ENCODE results near the gene TMED1.

DNA sequence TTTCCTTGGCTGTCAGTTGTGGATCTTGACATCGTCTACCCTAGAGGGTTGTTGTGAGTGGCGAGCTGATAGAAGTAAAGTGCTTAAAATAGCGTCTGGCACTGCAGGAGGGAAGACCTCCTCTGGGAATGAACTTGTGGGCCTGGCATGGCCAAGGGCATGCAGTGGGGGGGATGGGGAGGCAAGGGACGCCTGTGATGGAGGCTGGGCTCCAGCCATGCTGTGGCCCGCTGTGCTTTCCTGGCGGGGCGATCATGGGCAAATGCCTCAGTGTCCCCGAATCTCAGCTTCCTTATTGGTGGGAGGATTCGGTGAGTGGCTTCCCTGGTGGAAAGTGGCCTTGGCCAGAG is 46.1 kb upstream of the TMED1 start:
- TF ChIP-seq TAF1 (IDR thresholded peaks at IDR 0.05; ENCODE audit: borderline replicate concordance, low read depth, low read length), result no peak
- TF ChIP-seq POLR2AphosphoS5 (IDR thresholded peaks at IDR 0.05; ENCODE audit: low read depth, low read length), result no peak
